HepG2 (cell line): Measurements from ENCODE around the gene AKAP9. TPM values are rescaled to one million over a fixed set of nuclear protein-coding genes. Genes with fewer than 3 reads are reported as not detected.

Source experiments
- ARID3A ChIP-seq: IDR thresholded peaks from 2 replicates; pipeline ENCODE4 v1.6.1; 2012; ENCODE audit warnings: low read depth, low read length, improper control_type of control experiment
- BRF2 ChIP-seq: sonication (generic); formaldehyde crosslinking; IDR thresholded peaks from 2 replicates; pipeline ENCODE4 v1.8.1; 2022; ENCODE audit warnings: mild to moderate bottlenecking, missing genetic modification reagents
- HNF4A ChIP-seq: sonication (generic); formaldehyde crosslinking; IDR thresholded peaks from 2 replicates; pipeline ENCODE4 v1.4.0; 2020; ENCODE audit warnings: missing genetic modification reagents
- HOXA3 ChIP-seq: sonication (generic); formaldehyde crosslinking; IDR thresholded peaks from 2 replicates; pipeline ENCODE4 v1.5.0; 2020; ENCODE audit warnings: missing genetic modification reagents
- NONO ChIP-seq, 2 experiments: fragments of 450-650 bp in 1 of 2; sonication (generic) in 1 of 2; formaldehyde crosslinking in 1 of 2; IDR thresholded peaks in 1 of 2; conservative IDR thresholded peaks in 1 of 2; 2 replicates each; pipeline versions ENCODE4 v1.6.1 to v1.8.0; 2017 to 2022; ENCODE audit warnings: mild to moderate bottlenecking in 1 of 2, missing genetic modification reagents in 1 of 2, moderate library complexity in 1 of 2
- NR3C1 ChIP-seq: sonication (generic); formaldehyde crosslinking; IDR thresholded peaks from 2 replicates; pipeline ENCODE4 v1.4.0; 2020; ENCODE audit warnings: missing genetic modification reagents
- PRDM15 ChIP-seq: sonication (generic); formaldehyde crosslinking; IDR thresholded peaks from 2 replicates; pipeline ENCODE4 v1.4.0; 2020; ENCODE audit warnings: missing genetic modification reagents
- RFX3 ChIP-seq: IDR thresholded peaks from 2 replicates; pipeline ENCODE4 v1.6.1; 2016; ENCODE audit warnings: missing biosample characterization, missing genetic modification reagents
- RXRB ChIP-seq: IDR thresholded peaks from 2 replicates; pipeline ENCODE4 v1.6.1; 2016; ENCODE audit warnings: borderline replicate concordance, missing genetic modification reagents, missing compliant biosample characterization
- SCMH1 ChIP-seq: sonication (generic); formaldehyde crosslinking; IDR thresholded peaks from 2 replicates; pipeline ENCODE4 v1.9.0; 2021; ENCODE audit warnings: missing genetic modification reagents, mild to moderate bottlenecking, borderline replicate concordance
- SETDB1 ChIP-seq: sonication (generic); formaldehyde crosslinking; IDR thresholded peaks from 2 replicates; pipeline ENCODE4 v1.5.1; 2020; ENCODE audit warnings: missing genetic modification reagents, mild to moderate bottlenecking, borderline replicate concordance
- TOPORS ChIP-seq: sonication (generic); formaldehyde crosslinking; IDR thresholded peaks from 2 replicates; pipeline ENCODE4 v1.8.0; 2023; ENCODE audit warnings: mild to moderate bottlenecking, missing genetic modification reagents
- ZFP1 ChIP-seq: IDR thresholded peaks from 2 replicates; pipeline ENCODE4 v1.6.1; 2016
- ZKSCAN1 ChIP-seq: fragments of 150-350 bp; IDR thresholded peaks from 2 replicates; pipeline ENCODE4 v1.6.1; 2014; ENCODE audit warnings: low read length
- ZNF234 ChIP-seq: sonication (generic); formaldehyde crosslinking; conservative IDR thresholded peaks from 2 replicates; pipeline ENCODE4 v1.5.1; 2020; ENCODE audit warnings: mild to moderate bottlenecking, missing genetic modification reagents
- ZNF253 ChIP-seq: sonication (generic); formaldehyde crosslinking; IDR thresholded peaks from 2 replicates; pipeline ENCODE4 v1.8.0; 2022; ENCODE audit warnings: mild to moderate bottlenecking, missing genetic modification reagents, borderline replicate concordance
- ZNF282 ChIP-seq: fragments of 450-650 bp; IDR thresholded peaks from 2 replicates; pipeline ENCODE4 v1.6.1; 2018; ENCODE audit not compliant: partially characterized antibody
- ZNF496 ChIP-seq: sonication (generic); formaldehyde crosslinking; IDR thresholded peaks from 2 replicates; pipeline ENCODE4 v1.8.1; 2023; ENCODE audit warnings: mild to moderate bottlenecking, moderate library complexity, missing genetic modification reagents; ENCODE audit not compliant: insufficient replicate concordance
- ZNF503 ChIP-seq: sonication (generic); formaldehyde crosslinking; IDR thresholded peaks from 2 replicates; pipeline ENCODE4 v1.4.0; 2020; ENCODE audit warnings: missing genetic modification reagents
- ZNF629 ChIP-seq: sonication (generic); formaldehyde crosslinking; conservative IDR thresholded peaks from 2 replicates; pipeline ENCODE4 v1.5.0; 2020; ENCODE audit warnings: missing genetic modification reagents
- ZNF670 ChIP-seq: sonication (generic); formaldehyde crosslinking; IDR thresholded peaks from 2 replicates; pipeline ENCODE4 v1.8.0; 2022; ENCODE audit warnings: mild to moderate bottlenecking, missing genetic modification reagents, borderline replicate concordance
- polyA plus RNA-seq, 8 experiments: library from polyadenylated mRNA; depleted of rRNA in 3 of 8; stranded (reverse) in 7 of 8; unstranded in 1 of 8; fragments of >200 nt; fragmentation: Illumina TruSeq in 4 of 8; extraction: Trizol in 4 of 8; gene quantifications; 2 replicates each; pipeline versions ENCODE4 v1.2.1 to v1.2.3, GENCODE V29; 2011 to 2016; ENCODE audit warnings: low read depth in 4 of 8, missing spikeins in 1 of 8, mixed read lengths in 1 of 8; ENCODE audit not compliant: insufficient read depth in 1 of 8
- total RNA-seq, 5 experiments: library from RNA; depleted of rRNA; stranded (reverse); fragments of >200 nt; fragmentation: Illumina TruSeq; extraction: Trizol; gene quantifications; 2 replicates each; pipeline ENCODE4 v1.2.3, GENCODE V29; 2016; ENCODE audit warnings: low read depth in 1 of 5

The AKAP9 gene
- total and polyA plus RNA-seq, 2 of the 13 experiments (the other 11 are each of a cell fraction or from before 2014, with no cell fraction given), result 27.6 to 33.1 TPM

GRCh38 chr7:92042056-92042737 is 101.5 kb downstream of the AKAP9 start (continued):
- TF ChIP-seq ZNF629 (CRISPR knock-in tag), result peak; percentile 68
- TF ChIP-seq RXRB (CRISPR knock-in tag), result peak; percentile 63; the same call in 1 of the 2 replicates
- no peak for TF ChIP-seq ZNF234 (CRISPR knock-in tag)
- TF ChIP-seq ZNF253, result no peak
- TF ChIP-seq ZNF282, result no peak
- TF ChIP-seq PRDM15, result no peak
- no peak for TF ChIP-seq SCMH1 (CRISPR knock-in tag)
- TF ChIP-seq ZKSCAN1, result no peak
- TF ChIP-seq BRF2 (CRISPR knock-in tag), result no peak
- TF ChIP-seq SETDB1, result no peak
- TF ChIP-seq ZNF496 (CRISPR knock-in tag), result no peak
- TF ChIP-seq NR3C1 (CRISPR knock-in tag), result no peak
- no peak for TF ChIP-seq RFX3 (CRISPR knock-in tag)
- TF ChIP-seq ZNF670, result no peak
- peak; percentile 97 for TF ChIP-seq ARID3A
- TF ChIP-seq TOPORS (CRISPR knock-in tag), result no peak
- peak; percentile 98 for TF ChIP-seq HNF4A (CRISPR knock-in tag)
- TF ChIP-seq ZNF503 (CRISPR knock-in tag), result peak; percentile 60; the same call in 1 of the 2 replicates
- peak; percentile 73 for TF ChIP-seq HOXA3
- no peak for TF ChIP-seq NONO (IDR thresholded peaks at IDR 0.05)
- peak; percentile 62 for TF ChIP-seq NONO (CRISPR knock-in tag; conservative IDR thresholded peaks at IDR 0.05)
- no peak for TF ChIP-seq ZFP1
